Measurements from ENCODE around the gene FGF1. TPM values are rescaled to one million over a fixed set of nuclear protein-coding genes. Genes with fewer than 3 reads are reported as not detected.

The FGF1 gene
- total and polyA plus RNA-seq, 11 donors, result 8.7 to 74.7 (median 49.0) TPM

DNA sequence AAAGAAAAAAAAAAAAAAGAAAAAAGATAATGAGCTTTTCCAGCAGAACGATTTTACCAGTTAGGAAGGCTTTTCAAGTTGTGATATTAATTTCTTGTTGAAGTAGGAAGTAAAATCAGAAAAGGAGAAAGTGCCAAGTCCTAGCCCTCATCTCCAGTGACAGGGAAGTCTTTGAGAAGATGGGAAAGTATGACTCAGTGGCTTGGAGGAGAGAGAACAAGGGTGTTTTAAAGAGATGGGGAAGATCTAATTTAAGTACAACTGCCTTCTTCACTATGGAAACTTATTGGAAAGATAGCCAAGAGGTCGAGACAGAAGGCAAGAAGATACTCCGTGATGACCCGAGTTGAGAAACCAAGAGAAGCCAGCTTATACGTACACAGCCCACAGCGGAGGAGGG, 22.6 kb downstream of the FGF1 start:
- Histone ChIP-seq H3K4me3 (no peak overlapping the region), H3K9me3 (no peaks in the 10 kb centered on the region), H3K4me1 (peaks cover 0 to 29% (median 3%) of the 10 kb centered on the region in 12 donors), H3K36me3 (peaks cover 0 to 12% (median 0%) of the 10 kb centered on the region in 9 donors), H3K27me3 (no peaks in the 10 kb centered on the region), H3K27ac (no peak overlapping the region)
- WGBS, 4 donors, result 72 to 85% (median 79%) methylated on average over 6 of the region's 6 CpGs
- DNase-seq (no peak), ATAC-seq (no peak)
- intact Hi-C loops (cut with DNase I), result no loop called here
- TF ChIP-seq, protein P1, sequence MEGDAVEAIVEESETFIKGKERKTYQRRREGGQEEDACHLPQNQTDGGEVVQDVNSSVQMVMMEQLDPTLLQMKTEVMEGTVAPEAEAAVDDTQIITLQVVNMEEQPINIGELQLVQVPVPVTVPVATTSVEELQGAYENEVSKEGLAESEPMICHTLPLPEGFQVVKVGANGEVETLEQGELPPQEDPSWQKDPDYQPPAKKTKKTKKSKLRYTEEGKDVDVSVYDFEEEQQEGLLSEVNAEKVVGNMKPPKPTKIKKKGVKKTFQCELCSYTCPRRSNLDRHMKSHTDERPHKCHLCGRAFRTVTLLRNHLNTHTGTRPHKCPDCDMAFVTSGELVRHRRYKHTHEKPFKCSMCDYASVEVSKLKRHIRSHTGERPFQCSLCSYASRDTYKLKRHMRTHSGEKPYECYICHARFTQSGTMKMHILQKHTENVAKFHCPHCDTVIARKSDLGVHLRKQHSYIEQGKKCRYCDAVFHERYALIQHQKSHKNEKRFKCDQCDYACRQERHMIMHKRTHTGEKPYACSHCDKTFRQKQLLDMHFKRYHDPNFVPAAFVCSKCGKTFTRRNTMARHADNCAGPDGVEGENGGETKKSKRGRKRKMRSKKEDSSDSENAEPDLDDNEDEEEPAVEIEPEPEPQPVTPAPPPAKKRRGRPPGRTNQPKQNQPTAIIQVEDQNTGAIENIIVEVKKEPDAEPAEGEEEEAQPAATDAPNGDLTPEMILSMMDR (IDR thresholded peaks at IDR 0.05), result no peak
- TF ChIP-seq POLR2A (IDR thresholded peaks at IDR 0.05), result no peak

DNA sequence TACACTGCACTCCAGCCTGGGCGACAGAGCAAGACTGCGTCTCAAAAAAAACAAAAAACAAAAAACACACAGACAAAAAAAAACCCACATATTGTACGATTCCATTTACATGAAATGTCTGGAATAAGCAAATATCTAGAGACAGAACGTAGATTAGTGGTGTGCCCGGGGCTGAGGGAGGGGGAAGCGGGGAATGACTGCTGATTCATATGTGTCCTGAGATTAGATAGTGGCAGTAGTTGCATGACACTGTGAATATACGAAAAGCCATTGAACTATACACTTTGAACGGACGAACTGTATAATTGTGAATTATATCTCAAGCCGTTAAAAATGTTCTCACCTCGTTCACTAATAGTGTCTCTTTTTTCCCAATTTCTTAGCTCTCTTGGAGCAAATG, 23.9 kb downstream of the FGF1 start:
- Histone ChIP-seq H3K4me3 (no peak overlapping the region), H3K36me3 (peaks cover 0 to 12% (median 0%) of the 10 kb centered on the region in 9 donors), H3K4me1 (peaks cover 0 to 22% (median 0%) of the 10 kb centered on the region in 12 donors), H3K9me3 (no peaks in the 10 kb centered on the region), H3K27ac (no peak overlapping the region), H3K27me3 (no peaks in the 10 kb centered on the region)
- TF ChIP-seq POLR2A (IDR thresholded peaks at IDR 0.05), result no peak
- TF ChIP-seq, protein P1 (IDR thresholded peaks at IDR 0.05), result no peak
- ATAC-seq (no peak), DNase-seq (no peak)
- WGBS, 4 donors, result 78 to 80% (median 79%) methylated on average over 11 of the region's 11 CpGs
- intact Hi-C loops (cut with DNase I), result no loop called here

DNA sequence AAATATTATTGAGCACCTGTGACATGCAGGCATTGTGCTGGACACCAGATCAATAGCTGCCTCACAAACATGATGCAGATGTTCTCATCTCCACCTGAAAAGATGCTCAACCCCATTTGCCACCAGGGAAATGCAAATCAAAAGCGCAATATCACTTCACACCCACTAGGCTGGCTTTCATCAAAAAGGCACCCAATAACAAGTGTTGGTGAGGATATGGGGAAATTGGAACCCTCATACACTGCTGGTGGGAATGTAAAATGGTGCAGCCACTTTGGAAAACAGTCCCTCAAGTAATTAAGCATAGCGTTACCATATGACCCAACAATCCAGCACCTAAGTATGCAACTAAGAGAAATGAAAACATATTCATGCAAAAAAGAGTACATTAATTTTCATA, 24.7 kb downstream of the FGF1 start:
- H3K36me3 ChIP-seq, result peaks cover 0 to 12% (median 0%) of the 10 kb centered on the region in 9 donors
- ATAC-seq (no peak), DNase-seq (no peak)
- no peaks in the 10 kb centered on the region for H3K9me3 ChIP-seq
- H3K4me1 ChIP-seq, result peaks cover 0 to 25% (median 3%) of the 10 kb centered on the region in 12 donors
- no peak overlapping the region for H3K4me3 ChIP-seq
- no peaks in the 10 kb centered on the region for H3K27me3 ChIP-seq
- intact Hi-C loops (cut with DNase I), result no loop called here
- TF ChIP-seq, protein P1 (IDR thresholded peaks at IDR 0.05), result no peak
- no peak for TF ChIP-seq POLR2A (IDR thresholded peaks at IDR 0.05)
- no peak overlapping the region for H3K27ac ChIP-seq
- WGBS, 4 donors, result 97 to 100% (median 99%) methylated on average over 2 of the region's 2 CpGs

DNA sequence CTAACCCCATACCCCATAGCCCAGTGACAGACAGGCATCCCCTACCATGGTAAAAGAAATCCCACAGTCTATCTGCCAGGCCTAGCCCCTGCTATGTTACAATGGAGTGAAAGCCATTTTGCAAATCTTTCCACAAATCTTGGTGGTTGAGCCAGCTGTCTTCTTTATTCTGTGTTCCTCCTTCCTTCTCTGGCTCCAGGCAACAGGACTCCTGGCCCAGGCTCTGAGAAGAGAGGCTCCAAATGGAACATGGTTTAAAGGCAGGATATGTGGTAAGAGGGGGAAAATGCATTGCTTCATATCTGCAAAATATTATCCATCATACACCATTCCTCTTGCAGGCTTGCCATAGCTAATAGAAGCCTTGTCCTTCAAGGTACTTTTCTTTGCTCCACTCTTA, 25.2 kb downstream of the FGF1 start:
- H3K27me3 ChIP-seq, result no peaks in the 10 kb centered on the region
- no peak for DNase-seq
- peaks cover 0 to 12% (median 0%) of the 10 kb centered on the region in 9 donors for H3K36me3 ChIP-seq
- no peaks in the 10 kb centered on the region for H3K9me3 ChIP-seq
- ATAC-seq, result no peak
- intact Hi-C loops (cut with DNase I), result loop anchor here in 1 of 10 donors (1.0 kb wide), 1 partner anchor 28 kb away; no protein-coding TSS in a partner anchor
- no peak overlapping the region for H3K4me3 ChIP-seq
- H3K27ac ChIP-seq, result peak overlapping the region in 1 of 12 donors; percentile 9
- TF ChIP-seq POLR2A (IDR thresholded peaks at IDR 0.05), result no peak
- TF ChIP-seq, protein P1 (IDR thresholded peaks at IDR 0.05), result no peak
- H3K4me1 ChIP-seq, result peaks cover 0 to 29% (median 7%) of the 10 kb centered on the region in 12 donors

Measured in heart left ventricle (tissue), 16 donors.